ENCODE results near the gene COX4I1. TPM values are rescaled to one million over a fixed set of nuclear protein-coding genes. Genes with fewer than 3 reads are reported as not detected.

Gene COX4I1
- total RNA-seq, 4 donors from 2014 or later = 635 to 1,115 (median 865) TPM

DNA sequence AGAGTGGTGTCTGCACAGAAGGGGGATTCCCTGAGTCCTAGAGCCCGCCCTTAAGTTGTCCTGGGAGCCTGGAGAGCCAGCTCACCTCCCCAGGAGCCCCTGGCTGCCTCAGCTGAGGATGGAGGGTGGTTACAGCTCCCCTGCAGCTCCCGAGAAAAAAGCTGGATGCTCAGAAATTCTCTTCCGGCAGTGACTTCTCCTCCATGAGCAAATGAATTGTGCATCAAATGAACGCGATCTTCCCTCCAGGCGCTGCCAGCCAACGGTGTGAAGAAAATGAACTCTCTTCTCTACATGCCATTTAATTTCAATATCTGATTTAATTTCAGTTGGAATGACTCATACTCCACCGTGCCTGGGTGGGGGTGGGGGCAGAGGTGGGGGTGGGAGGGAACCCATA, 34.3 kb upstream of the COX4I1 start:
- in situ Hi-C loops (cut with MboI; ENCODE audit: low pct_ligation_motif_present in 1 of 4, low pct_unique_long_range_greater_than_20kb in 1 of 4, low sequenced_read_pairs in 3 of 4) = no loop called here

DNA sequence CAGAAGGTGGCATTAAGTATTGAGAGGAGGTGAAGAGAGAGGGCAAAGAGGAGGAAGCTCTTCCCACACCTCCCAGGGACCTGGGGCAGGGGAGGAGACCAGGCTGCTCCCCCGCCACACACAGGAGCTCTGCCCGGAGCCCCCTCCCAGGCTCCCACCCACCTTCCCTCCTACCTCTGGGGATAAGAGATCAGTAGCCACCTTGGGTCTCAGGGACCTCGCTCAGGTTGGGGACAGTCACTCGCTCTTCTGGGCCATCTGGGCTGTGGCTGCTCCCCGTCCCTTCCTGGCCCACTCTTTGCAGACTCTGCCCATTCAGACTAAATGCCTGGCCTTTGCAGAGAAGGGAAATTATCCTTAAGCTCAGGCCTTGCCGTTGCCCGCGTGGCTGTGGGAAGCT, 33.7 kb upstream of the COX4I1 start:
- intact Hi-C loops (cut with DNase I; ENCODE audit: low total_unique reads) = no loop called here
- Histone ChIP-seq H3K36me3 (no peaks in the 10 kb centered on the region), H3K9me3 (no peaks in the 10 kb centered on the region), H3K27ac (no peak overlapping the region), H3K4me1 (no peaks in the 10 kb centered on the region), H3K4me3 (no peak overlapping the region), H3K27me3 (peaks cover 14% of the 10 kb centered on the region)
- WGBS, 2 donors (ENCODE audit: low coverage in 1 of 2) = 46 to 66% methylated on average over 4 to 8 of the region's 8 CpGs
- no peak for DNase-seq
- TF ChIP-seq EP300 (IDR thresholded peaks at IDR 0.05; ENCODE audit: low read depth) = no peak
- TF ChIP-seq, protein P1, sequence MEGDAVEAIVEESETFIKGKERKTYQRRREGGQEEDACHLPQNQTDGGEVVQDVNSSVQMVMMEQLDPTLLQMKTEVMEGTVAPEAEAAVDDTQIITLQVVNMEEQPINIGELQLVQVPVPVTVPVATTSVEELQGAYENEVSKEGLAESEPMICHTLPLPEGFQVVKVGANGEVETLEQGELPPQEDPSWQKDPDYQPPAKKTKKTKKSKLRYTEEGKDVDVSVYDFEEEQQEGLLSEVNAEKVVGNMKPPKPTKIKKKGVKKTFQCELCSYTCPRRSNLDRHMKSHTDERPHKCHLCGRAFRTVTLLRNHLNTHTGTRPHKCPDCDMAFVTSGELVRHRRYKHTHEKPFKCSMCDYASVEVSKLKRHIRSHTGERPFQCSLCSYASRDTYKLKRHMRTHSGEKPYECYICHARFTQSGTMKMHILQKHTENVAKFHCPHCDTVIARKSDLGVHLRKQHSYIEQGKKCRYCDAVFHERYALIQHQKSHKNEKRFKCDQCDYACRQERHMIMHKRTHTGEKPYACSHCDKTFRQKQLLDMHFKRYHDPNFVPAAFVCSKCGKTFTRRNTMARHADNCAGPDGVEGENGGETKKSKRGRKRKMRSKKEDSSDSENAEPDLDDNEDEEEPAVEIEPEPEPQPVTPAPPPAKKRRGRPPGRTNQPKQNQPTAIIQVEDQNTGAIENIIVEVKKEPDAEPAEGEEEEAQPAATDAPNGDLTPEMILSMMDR (IDR thresholded peaks at IDR 0.05) = no peak
- no peak for TF ChIP-seq POLR2AphosphoS5 (IDR thresholded peaks at IDR 0.05)
- TF ChIP-seq POLR2A (IDR thresholded peaks at IDR 0.05) = no peak
- in situ Hi-C loops (cut with MboI; ENCODE audit: low pct_ligation_motif_present in 1 of 4, low pct_unique_long_range_greater_than_20kb in 1 of 4, low sequenced_read_pairs in 3 of 4) = no loop called here

More for the DNA sequence above, 34.3 kb upstream of the COX4I1 start:
- Histone ChIP-seq H3K36me3 (no peaks in the 10 kb centered on the region), H3K9me3 (no peaks in the 10 kb centered on the region), H3K27me3 (peaks cover 20% of the 10 kb centered on the region), H3K4me1 (no peaks in the 10 kb centered on the region), H3K4me3 (no peak overlapping the region), H3K27ac (no peak overlapping the region)
- WGBS, 2 donors (ENCODE audit: low coverage in 1 of 2) = 49 to 61% methylated on average over 2 to 8 of the region's 8 CpGs
- no peak for DNase-seq
- TF ChIP-seq EP300 (IDR thresholded peaks at IDR 0.05; ENCODE audit: low read depth) (no peak), POLR2AphosphoS5 (IDR thresholded peaks at IDR 0.05) (no peak), POLR2A (IDR thresholded peaks at IDR 0.05) (no peak)
- TF ChIP-seq, protein P1 (IDR thresholded peaks at IDR 0.05) = no peak
- intact Hi-C loops (cut with DNase I; ENCODE audit: low total_unique reads) = no loop called here

DNA sequence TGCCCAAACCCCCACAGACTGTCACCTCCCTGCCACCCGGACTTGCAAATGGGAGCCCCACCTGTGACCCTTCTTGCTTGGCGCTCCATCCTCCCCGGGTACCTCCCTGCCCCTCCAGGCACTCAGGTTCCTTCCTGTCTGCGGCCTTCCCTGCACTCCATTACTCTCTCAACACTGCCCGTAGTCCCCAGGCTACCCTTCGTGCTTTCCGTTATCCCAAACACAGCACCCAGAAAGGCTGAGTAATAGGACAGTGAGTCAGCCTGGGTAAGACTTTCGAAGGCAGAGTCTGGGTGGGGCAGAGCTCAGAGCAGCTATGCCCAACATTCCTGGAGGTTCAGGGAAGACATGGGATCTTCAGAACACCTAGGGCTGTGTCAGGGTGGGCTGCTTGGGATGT, 32.0 kb upstream of the COX4I1 start:
- TF ChIP-seq POLR2A (IDR thresholded peaks at IDR 0.05) (no peak), EP300 (IDR thresholded peaks at IDR 0.05; ENCODE audit: low read depth) (no peak), POLR2AphosphoS5 (IDR thresholded peaks at IDR 0.05) (no peak)
- TF ChIP-seq, protein P1 (IDR thresholded peaks at IDR 0.05) = no peak
- peaks cover 7% of the 10 kb centered on the region for H3K27me3 ChIP-seq
- H3K36me3 ChIP-seq = no peaks in the 10 kb centered on the region
- DNase-seq = no peak
- 64% methylated on average over 5 to 8 of the region's 8 CpGs for WGBS, 2 donors (ENCODE audit: low coverage in 1 of 2)
- in situ Hi-C loops (cut with MboI; ENCODE audit: low pct_ligation_motif_present in 1 of 4, low pct_unique_long_range_greater_than_20kb in 1 of 4, low sequenced_read_pairs in 3 of 4) = no loop called here
- no peak overlapping the region for H3K27ac ChIP-seq
- H3K4me3 ChIP-seq = no peak overlapping the region
- H3K9me3 ChIP-seq = no peaks in the 10 kb centered on the region
- no peaks in the 10 kb centered on the region for H3K4me1 ChIP-seq
- intact Hi-C loops (cut with DNase I; ENCODE audit: low total_unique reads) = no loop called here

DNA sequence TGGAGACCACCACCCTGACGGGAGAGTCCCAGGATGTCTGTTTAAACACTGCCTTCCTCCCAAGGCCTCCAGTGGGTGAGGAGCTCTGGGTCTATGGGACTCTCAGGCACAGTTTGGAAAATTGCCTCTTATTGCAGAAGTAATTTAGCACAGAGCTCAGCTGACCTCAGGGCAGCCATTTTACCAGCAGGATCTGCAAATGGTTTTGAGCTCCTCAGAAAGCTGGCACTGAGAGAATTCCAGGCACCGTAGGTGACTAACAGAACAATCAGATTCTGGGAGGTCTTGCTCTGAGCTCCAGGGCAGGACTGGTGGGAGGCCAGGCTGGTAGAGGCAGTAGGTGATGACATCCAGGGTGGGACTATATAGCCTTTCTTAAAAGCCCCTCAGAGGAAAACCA, 31.3 kb upstream of the COX4I1 start:
- DNase-seq = no peak
- peaks cover 7% of the 10 kb centered on the region for H3K27me3 ChIP-seq
- in situ Hi-C loops (cut with MboI; ENCODE audit: low pct_ligation_motif_present in 1 of 4, low pct_unique_long_range_greater_than_20kb in 1 of 4, low sequenced_read_pairs in 3 of 4) = no loop called here

More for the DNA sequence above, 31.3 kb upstream of the COX4I1 start:
- H3K9me3 ChIP-seq = no peaks in the 10 kb centered on the region
- 66 to 92% methylated on average over 2 of the region's 2 CpGs for WGBS, 2 donors (ENCODE audit: low coverage in 1 of 2)
- H3K36me3 ChIP-seq = no peaks in the 10 kb centered on the region
- H3K4me3 ChIP-seq = no peak overlapping the region
- intact Hi-C loops (cut with DNase I; ENCODE audit: low total_unique reads) = no loop called here
- no peak overlapping the region for H3K27ac ChIP-seq
- TF ChIP-seq EP300 (IDR thresholded peaks at IDR 0.05; ENCODE audit: low read depth) (no peak), POLR2AphosphoS5 (IDR thresholded peaks at IDR 0.05) (no peak), POLR2A (IDR thresholded peaks at IDR 0.05) (no peak)
- TF ChIP-seq, protein P1 (IDR thresholded peaks at IDR 0.05) = no peak
- no peaks in the 10 kb centered on the region for H3K4me1 ChIP-seq
